GM18502 (cell line): ENCODE measurements around the gene PRSS53.
A peak's percentile ranks its signal among the peaks of the same experiment; 100 is the strongest.
"Not testable (repeated sequence)": the region's sequence is repeated elsewhere in the genome, so short reads cannot be mapped to it uniquely, and the experiment has no call there.

Source experiments
- ATAC-seq: cut with Tn5 transposase; IDR thresholded peaks from one replicate; pipeline ENCODE4 v1.9.1; 2021; ENCODE audit warnings: mild to moderate bottlenecking; ENCODE audit not compliant: unreplicated experiment, poor library complexity

Gene PRSS53

GRCh38 chr16:31118223-31119155, 29.7 kb upstream of the PRSS53 start:
- no peak for ATAC-seq

DNA sequence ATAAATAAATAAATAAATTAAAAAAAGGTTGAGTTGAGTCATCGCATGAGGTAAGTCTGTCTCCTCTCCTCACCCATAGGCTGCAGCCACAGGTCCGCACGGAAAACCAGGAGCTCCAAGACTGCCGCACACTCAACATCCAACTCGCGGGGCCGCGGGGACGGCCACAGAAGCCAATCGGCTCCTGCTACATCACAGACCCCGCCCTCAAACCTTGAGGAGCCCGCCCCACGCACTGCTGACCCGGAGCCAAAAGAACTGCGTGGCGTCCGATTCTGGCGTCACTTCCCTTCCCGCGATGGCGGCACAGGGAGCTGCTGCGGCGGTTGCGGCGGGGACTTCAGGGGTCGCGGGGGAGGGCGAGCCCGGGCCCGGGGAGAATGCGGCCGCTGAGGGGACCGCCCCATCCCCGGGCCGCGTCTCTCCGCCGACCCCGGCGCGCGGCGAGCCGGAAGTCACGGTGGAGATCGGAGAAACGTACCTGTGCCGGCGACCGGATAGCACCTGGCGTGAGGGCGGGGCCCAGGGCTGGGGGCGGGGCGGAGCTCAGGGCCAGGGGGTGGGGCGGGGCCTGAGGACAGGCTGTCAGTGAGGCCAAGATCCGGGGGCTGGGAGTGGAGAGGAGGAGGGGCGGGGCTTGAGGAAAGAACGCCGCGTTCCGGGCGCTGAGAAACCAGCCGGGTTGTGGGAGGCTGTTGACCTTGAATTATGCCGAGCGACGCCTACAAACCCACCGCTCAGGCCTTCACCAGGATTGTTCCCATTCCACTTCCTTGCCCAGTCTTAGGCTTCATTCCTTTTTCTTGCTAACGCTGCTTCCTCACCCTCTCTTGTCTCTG, 28.9 kb upstream of the PRSS53 start, which contains the start of gene KAT8:
TSS of gene KAT8 (plus strand) at position 281 of the 839 bp plus-strand sequence. CDS start at position 299, 18 bp downstream.
- peak; percentile 88 for ATAC-seq

GRCh38 chr16:31114468-31114867, 25.7 kb upstream of the PRSS53 start:
- ATAC-seq = no peak

DNA sequence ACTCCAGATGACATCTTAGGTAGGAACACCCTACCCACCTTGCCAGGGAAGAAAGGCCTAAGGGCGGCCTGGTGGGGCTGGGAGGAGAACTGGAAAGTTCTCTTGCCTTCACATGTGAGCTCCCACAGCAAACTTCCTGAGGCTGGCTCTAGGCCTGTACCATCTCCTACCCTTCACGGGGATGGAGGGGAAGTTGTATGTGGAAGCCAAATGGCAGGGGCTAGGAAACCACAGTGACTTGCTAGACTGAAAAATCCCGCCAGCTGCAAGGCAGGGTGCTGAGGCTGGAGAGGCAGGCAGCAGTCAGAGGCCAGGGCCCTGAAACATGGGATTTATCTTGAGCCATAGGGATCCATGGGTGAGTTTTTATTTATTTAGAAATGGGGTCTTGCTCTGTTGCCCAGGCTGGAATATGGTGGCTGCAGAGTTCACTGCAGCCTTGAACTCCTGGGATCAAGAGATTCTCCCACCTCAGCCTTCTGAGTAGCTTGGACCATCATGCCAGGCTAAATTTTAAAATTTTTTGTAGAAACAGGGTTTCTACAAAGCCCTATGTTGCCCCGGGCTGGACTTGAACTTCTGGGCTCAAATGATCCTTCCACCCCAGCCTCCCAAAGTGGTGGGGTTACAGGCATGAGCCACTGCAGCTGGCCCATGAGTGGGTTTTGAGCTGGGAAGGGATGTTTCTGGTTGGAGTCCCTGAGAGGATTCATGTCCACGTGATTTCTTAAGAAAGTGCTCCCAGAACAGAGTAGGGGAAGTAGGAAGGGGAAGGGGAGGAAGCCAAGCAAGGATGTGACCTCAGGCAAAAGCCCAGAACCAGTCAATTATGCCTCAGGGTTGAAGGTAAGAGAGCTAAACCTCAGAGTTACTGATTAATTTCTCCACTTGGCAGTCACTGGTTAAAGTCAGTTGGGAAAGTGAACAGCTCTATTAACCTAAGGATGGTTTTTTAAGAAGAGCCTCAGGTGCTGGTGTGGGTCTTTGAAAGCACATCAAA, 24.7 kb upstream of the PRSS53 start:
- no peak for ATAC-seq

- ATAC-seq = no peak
Observed at GRCh38 chr16:31112711-31113110, 24.0 kb upstream of the PRSS53 start.

DNA sequence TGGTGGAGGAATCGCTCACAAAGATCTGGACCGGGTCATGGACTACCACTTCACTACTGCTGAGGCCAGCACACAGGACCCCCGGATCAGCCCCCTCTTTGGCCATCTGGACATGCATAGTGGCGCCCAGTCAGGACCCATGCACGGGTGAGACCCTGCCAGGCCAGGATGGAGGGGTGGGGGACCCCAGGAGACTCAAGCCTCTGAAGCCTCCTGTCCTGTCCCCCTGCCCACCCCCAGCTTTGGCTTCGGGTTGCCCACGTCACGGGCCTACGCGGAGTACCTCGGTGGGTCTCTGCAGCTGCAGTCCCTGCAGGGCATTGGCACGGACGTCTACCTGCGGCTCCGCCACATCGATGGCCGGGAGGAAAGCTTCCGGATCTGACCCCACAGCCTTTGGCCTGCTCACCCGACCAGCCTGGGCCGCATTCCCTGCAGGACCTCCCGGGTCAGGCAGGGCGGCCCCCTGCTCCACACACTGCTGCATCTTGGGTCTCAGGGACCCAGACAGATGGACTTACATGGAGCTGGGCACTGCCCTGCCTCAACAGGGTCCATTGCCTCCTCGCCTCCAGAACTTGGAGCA, 23.2 kb upstream of the PRSS53 start:
- no peak for ATAC-seq

DNA sequence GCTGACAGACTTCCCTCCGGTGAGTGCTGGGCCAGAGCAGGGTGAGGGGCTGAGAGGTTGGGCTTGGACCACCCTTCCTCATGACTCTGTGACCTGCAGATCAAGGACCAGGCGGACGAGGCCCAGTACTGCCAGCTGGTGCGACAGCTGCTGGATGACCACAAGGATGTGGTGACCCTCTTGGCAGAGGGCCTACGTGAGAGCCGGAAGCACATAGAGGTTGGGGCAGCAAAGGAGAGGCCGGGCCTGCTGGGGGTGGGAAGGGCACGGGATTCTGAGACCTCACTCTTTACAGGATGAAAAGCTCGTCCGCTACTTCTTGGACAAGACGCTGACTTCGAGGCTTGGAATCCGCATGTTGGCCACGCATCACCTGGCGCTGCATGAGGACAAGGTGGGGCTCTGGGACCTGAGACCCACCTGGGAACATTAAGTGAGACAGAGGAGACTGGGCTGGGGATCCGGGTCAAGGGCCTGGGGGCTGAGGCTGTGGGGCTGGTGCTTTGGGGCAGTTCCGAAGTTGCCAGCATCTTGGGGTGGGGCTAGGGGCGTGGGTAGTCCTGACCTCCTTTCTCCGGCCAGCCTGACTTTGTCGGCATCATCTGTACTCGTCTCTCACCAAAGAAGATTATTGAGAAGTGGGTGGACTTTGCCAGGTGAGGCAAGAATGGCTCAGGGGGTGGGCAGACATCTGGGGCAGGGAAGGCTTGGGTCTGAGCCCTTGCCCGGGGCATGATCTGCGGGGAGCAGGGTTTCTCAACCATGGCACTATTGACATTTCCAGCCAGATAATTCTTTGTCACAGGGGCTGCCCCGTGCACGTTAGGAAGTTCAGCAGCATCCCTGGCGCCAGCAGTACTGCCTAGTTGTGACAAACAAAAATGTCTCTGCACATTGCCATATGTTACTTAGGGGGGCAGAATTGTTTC, 21.6 kb upstream of the PRSS53 start:
- no peak for ATAC-seq

DNA sequence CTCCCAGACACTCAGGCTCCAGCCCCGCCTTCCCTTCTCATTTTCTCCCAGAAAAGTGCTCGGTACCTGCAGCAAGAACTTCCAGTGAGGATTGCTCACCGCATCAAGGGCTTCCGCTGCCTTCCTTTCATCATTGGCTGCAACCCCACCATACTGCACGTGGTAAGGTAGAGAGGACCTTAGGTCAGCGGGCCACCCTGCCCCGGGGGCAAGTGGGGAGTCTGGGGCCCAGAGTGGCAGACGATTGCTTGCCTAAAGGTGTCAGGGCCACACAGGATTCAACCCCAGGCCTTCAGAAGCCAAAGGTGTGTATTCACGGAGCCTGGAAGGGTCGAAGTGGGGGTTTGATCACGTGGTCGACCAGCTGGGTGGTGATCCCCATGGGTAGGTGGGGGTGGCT, 20.9 kb upstream of the PRSS53 start:
- no peak for ATAC-seq

GRCh38 chr16:31108794-31109558, 20.2 kb upstream of the PRSS53 start:
- no peak for ATAC-seq

DNA sequence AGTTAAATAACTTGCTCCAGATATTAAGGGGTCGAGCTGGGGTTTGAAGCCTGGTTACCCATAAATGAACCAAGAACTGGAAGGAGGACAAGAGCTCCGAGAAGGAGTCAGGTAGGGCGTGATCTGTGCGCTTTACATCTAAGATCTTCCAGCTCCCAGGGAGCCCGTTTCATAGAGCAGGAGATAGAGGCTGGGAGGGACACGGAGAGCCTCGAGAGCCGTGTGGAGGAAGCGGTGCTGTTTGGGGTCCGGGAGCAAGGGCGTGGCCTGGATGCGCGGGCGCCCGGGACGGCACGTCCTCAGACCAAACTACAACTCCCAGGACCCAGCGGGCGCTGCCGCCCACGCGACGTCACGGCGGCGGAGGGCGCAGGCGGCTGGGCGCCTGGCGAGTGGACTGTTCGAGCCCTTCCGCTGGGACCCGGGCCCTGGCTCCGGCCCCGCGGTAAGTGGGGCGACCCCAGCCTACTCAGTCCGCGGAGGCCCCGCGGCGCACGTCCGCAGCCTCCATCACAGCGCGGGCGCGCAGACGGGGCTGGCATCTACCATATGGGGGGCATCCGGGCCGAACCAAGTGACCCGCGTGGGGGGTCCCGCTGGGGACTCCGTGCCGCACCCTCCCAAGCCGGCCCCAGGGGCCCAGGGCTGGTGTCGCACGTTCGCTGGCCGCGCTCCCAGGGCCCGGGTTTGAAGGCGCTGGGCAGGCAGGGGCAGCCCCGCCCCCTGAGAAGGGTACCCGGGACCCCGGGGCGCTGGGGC, 19.5 kb upstream of the PRSS53 start, which contains the start of gene BCKDK:
TSS of gene BCKDK (plus strand) at position 352 of the 759 bp plus-strand sequence. CDS start 838 bp downstream, outside the sequence.
- ATAC-seq = peak; percentile 85

DNA sequence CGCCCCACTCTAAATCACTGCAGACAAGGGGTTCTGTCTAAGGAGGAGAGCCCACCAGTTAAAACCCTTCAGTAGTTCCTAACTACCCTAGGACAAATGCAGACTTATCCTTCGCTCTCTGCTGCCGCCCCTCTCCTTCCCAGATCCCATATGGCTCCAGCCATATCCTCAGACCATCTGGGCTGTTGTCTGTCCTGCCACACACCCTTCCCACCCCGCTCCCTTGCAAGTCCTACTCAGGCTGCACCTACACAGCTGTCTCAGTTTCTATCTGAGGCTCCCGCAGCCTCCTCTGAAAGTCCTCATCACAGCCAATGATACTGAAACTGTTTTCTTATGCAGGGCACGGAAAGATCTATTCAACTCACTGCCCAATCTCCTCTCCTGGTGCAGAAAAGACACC, 18.7 kb upstream of the PRSS53 start:
- ATAC-seq = peak; percentile 54

DNA sequence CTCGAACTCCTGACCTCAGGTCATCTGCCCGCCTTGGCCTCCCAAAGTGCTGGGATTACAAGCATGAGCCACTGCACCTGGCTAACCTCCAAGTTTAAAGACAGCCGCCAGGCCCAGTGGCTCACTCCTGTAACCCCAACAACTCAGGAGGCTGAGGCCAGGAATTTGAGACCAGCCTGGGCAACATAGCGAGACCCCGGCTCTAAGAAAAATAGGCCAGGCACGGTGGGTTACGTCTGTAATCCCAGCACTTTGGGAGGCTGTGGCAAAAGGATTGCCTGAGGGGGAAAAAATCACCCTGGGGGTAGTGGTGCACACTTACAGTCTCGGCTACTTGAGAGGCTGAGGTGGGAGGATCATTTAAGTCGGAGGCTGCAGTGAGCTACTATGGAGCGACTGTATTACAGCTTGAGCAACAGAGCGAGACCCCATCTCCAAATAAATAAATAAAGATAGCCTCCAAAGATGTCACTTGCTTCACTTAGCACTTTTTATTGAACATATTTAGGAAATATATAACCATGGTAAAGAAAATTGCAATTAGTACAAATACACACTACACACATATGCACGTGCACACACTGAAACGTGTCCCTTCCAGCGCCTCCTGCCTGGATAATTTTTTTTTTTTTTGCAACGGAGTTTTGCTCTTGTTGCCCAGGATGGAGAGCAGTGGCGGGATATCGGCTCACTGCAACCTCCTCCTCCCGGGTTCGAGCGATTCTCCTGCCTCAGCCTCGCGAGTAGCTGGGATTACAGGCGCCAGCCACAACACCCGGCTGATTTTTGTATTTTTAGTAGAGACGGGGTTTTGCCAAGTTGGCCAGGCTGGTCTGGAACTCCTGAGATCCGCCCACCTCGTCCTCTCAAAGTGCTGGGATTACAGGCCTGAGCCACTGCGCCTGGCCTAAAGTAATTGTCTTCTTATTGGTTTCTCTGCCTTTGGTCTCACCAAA, 18.0 kb upstream of the PRSS53 start:
- no peak for ATAC-seq

DNA sequence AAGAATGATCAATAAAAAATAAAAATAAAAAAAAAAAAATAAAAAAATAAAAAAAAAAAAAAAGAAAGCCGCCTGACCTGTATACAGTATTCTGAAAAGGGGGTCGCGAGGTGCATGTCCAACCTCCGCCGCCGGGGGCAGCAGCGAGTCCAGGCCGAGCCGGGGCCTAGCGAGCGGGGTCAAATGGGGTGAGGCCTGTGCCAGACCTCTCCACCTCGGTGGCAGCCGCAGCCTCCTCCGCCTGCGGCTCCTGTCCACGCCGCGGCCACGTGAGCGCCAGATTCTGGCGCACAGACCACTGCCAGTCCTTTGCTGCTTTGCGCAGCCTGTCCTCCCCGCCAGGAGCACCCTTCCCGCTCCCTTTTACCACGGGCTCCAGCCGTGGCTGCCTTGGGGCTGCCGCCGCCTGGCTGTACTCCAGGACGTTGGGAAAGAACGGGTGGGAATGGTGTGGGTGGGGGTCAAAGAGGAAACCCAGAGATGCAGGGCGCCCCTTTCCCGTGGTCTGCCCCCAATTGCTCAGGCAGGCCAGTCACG, 17.0 kb upstream of the PRSS53 start:
- ATAC-seq = peak; percentile 51

DNA sequence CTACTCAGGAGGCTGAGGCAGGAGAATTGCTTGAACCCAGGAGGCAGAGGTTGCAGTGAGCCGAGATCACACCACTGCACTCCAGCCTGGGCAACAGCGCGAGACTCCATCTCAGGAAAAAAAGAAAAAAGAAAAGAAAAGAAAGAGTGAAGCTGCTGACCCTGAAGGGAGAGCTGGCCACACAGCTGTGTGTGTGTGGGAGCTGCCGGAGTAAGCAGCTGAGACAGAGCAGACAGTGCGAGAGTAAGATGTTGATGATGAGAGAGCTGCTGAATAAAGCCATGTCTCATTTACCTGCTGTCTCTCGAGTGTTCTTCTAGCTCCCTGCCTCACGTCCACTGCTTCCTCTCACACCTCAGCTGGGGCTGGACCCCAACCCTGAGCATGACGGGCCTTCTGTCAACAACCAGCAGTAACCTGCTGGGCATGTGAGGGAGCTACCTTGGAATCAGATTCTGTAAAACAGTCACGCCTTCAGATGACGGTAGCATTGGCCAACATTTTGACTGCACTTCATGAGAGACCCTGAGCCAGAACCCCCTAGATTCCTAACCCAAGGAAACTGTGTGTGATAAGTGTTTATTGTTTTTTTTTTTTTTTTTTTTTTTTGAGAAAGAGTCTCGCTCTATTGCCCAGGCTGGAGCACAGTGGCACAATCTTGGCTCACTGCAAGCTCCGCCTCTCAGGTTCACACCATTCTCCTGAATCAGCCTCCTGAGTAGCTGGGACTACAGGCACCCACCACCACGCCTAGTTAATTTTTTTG, 12.3 kb upstream of the PRSS53 start:
- not testable (repeated sequence) for ATAC-seq
